SU-DHL-6 (cell line): Measurements from ENCODE around the gene DOK6.

ENCODE experiments used
- CTCF ChIP-seq: fragments of 200-600 bp; sonication (generic); IDR thresholded peaks from one replicate; pipeline ENCODE4 v1.5.1; 2017; ENCODE audit warnings: antibody characterized with exemption, mild to moderate bottlenecking, low read length, moderate library complexity; ENCODE audit not compliant: insufficient read depth, poor library complexity, severe bottlenecking
- EZH2phosphoT487 ChIP-seq: fragments of 200-600 bp; sonication (generic), shearing (Covaris generic); conservative IDR thresholded peaks from 2 replicates; pipeline ENCODE4 v1.6.1; 2018; ENCODE audit warnings: mild to moderate bottlenecking, antibody characterized with exemption, low read length, moderate library complexity, mixed read lengths

DNA sequence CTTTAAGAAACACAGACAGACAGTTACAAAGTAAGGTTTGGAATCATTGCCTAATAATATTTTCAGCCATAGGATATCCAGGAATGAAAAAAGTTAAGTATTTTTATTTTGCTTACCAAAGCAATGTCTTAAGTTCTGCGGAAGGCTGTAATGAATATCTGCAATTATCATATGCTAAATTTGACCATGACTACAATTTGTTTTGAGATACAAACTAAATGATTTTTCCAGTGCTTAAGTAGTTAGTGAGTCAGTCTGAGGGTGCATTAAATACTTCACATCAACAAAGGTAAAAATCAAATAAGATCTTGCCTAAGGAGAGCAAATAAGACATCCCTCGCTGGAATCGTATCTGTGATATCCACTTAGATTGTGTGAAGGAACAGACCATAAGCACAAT, 297.0 kb downstream of the DOK6 start:
- TF ChIP-seq CTCF (no peak), EZH2phosphoT487 (no peak)
